Measurements from ENCODE around the gene NHLRC1.

Gene NHLRC1

DNA sequence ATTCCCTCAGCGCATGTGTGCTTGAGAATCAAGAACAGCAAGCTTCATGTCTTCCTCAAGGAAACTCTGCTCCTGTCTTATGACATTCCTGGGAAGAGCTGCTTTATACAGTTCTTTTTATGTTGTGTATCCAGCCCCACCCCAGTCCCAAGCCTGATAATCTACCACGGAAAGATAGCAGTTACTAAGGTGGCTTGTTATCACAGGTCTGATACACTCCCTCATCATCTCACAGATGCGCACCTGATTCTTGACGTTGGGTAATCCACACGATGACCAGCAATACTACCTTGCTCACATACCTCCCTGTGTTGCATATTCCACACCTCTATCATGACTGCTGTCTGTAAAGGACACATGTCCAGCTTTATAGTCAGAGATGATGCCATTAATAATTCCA is 3.2 kb downstream of the NHLRC1 start:
- H3K4me3 ChIP-seq (ENCODE audit: low read depth, low read length): no peak overlapping the region
- TF ChIP-seq, protein P1, sequence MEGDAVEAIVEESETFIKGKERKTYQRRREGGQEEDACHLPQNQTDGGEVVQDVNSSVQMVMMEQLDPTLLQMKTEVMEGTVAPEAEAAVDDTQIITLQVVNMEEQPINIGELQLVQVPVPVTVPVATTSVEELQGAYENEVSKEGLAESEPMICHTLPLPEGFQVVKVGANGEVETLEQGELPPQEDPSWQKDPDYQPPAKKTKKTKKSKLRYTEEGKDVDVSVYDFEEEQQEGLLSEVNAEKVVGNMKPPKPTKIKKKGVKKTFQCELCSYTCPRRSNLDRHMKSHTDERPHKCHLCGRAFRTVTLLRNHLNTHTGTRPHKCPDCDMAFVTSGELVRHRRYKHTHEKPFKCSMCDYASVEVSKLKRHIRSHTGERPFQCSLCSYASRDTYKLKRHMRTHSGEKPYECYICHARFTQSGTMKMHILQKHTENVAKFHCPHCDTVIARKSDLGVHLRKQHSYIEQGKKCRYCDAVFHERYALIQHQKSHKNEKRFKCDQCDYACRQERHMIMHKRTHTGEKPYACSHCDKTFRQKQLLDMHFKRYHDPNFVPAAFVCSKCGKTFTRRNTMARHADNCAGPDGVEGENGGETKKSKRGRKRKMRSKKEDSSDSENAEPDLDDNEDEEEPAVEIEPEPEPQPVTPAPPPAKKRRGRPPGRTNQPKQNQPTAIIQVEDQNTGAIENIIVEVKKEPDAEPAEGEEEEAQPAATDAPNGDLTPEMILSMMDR (IDR thresholded peaks at IDR 0.05; ENCODE audit: borderline replicate concordance, insufficient read depth, low read depth, low read length): no peak

- TF ChIP-seq, protein P1 (IDR thresholded peaks at IDR 0.05; ENCODE audit: borderline replicate concordance, insufficient read depth, low read depth, low read length): no peak
- no peak overlapping the region for H3K4me3 ChIP-seq (ENCODE audit: low read depth, low read length)
These were observed 4.1 kb downstream of the NHLRC1 start for GRCh38 chr6:18118330-18118729.

DNA sequence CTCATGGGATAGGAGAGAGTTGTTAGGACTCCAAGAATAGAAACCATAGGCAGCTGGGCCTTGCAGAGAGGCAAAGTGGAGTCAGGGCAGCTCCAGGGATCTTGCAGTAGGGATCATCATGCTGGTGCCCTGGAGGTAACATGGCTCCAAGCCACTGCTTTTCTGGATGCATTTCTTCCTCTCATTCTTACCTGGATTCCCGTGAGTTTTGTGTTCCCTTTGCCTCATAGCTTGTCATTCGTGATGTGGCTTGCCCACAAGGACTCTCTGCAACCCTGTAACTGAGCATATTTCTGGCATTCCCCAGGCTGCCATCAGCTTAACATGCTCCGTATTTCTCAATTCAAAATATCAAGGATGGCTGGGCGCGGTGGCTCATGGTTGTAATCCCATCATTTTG is 5.3 kb downstream of the NHLRC1 start:
- TF ChIP-seq, protein P1 (IDR thresholded peaks at IDR 0.05; ENCODE audit: borderline replicate concordance, insufficient read depth, low read depth, low read length): no peak
- no peak overlapping the region for H3K4me3 ChIP-seq (ENCODE audit: low read depth, low read length)

DNA sequence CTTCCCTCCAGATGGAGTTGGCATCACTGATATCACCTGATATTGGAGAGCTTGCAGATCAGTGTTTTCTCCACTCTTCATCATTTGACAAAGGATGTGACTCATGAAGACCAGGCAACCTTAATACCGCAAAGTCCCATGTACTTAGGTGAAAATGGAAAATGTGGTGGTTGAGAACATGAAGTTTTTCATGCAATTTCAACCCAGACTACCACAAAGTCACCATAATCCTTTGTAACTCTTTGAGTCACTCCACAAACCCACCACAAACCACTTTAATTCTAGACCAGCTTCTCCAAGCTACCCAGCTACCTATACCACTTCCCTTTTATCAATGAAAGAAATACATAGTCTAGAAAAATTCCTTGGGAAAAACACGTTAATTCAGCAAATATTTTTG is 7.1 kb downstream of the NHLRC1 start:
- H3K4me3 ChIP-seq (ENCODE audit: low read depth, low read length): no peak overlapping the region
- TF ChIP-seq, protein P1 (IDR thresholded peaks at IDR 0.05; ENCODE audit: borderline replicate concordance, insufficient read depth, low read depth, low read length): no peak

- TF ChIP-seq, protein P1 (IDR thresholded peaks at IDR 0.05; ENCODE audit: borderline replicate concordance, insufficient read depth, low read depth, low read length): no peak
- H3K4me3 ChIP-seq (ENCODE audit: low read depth, low read length): no peak overlapping the region
These were observed 12.3 kb downstream of the NHLRC1 start for GRCh38 chr6:18110162-18110561.

DNA sequence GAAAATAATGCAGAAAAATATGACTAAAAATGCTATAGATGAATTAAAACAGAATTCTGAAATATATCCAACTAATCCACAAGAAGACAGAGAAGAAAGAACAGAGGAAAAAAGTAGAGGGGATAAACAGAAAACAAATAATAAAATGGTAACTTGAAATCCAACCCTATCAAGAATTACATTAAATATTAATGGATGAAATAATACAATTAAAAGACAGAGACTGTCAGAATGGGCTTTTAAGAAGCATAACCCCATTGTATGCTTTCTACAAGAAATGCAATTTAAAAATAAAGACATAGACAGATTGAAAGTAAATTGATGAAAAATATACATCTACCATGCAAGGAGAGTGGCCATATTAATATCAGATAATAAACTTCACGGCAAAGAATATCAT is 15.4 kb downstream of the NHLRC1 start:
- TF ChIP-seq, protein P1 (IDR thresholded peaks at IDR 0.05; ENCODE audit: borderline replicate concordance, insufficient read depth, low read depth, low read length): no peak
- no peak overlapping the region for H3K4me3 ChIP-seq (ENCODE audit: low read depth, low read length)

DNA sequence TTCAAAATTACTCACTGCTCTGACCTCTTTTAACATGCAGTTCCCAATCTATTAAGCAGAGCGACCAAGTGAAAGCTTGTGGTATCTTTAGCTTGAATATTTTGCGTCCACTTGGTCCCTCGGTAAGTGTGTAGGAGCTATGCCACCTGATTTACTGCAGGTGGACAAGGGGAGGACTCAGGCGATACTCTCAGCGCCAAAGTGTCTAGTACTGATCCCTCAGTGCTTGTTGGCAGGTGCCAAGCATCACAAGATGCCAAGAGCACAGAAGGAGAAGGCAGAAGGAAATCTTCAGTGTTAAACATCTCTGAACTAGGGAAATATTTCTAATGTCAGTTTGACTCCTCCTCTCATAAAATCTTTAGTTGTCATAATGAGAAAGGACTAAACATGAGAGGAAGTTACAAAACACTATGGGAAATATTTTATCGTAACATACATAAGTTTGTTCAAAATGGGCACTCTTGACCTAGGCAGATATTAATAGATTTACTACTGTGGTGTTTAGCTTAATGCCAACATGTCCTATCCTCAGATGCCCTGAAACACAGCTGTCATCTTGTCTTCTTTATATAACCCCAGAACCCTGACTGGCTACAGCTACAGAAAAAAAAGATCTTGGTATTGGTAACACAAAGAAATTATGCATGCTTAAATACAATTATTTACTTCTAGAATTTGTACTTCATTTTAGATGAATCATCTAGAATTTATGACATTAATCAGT is 19.5 kb downstream of the NHLRC1 start:
- H3K4me3 ChIP-seq (ENCODE audit: low read depth, low read length): no peak overlapping the region
- TF ChIP-seq, protein P1 (IDR thresholded peaks at IDR 0.05; ENCODE audit: borderline replicate concordance, insufficient read depth, low read depth, low read length): no peak
